H1 (cell line): Measurements from ENCODE around the gene CCDC80. TPM values are rescaled to one million over a fixed set of nuclear protein-coding genes. Genes with fewer than 3 reads are reported as not detected.

Experiments
- CTCF ChIA-PET: fragments of 300-600 bp; sonication (Branson Sonifier 250); formaldehyde crosslinking; loops from one replicate; lab custom pipeline; 2021; ENCODE audit not compliant: partially characterized antibody; lab: Charles Lee
- POLR2A ChIA-PET: fragments of 300-600 bp; sonication (Branson Sonifier 250); formaldehyde crosslinking; loops from one replicate; lab custom pipeline; 2021; ENCODE audit warnings: inconsistent platforms; ENCODE audit not compliant: partially characterized antibody; lab: Charles Lee
- DNase-seq, 2 experiments: peaks; one replicate each; pipeline versions ENCODE4 v3.0.0 to v3.0.0-alpha.2; 2010 to 2022; ENCODE audit warnings: low spot score in 2 of 2, low read depth in 1 of 2, mixed read lengths in 1 of 2
- FAIRE-seq: peaks from 2 replicates; lab custom pipeline; 2011; peaks lifted over from hg19 to GRCh38; lab: Jason Lieb, UNC
- H2AFZ ChIP-seq: 2 replicates; pipeline ENCODE4 v1.8.1; 2012; ENCODE audit warnings: low read length, inconsistent platforms
- H2AK5ac ChIP-seq: 2 replicates; pipeline ENCODE4 v1.6.1; 2013; ENCODE audit warnings: low read depth, low read length
- H2BK120ac ChIP-seq: replicated peaks from 2 replicates; pipeline ENCODE3; 2013; ENCODE audit warnings: low read depth, low read length, inconsistent platforms
- H2BK12ac ChIP-seq: 2 replicates; pipeline ENCODE4 v1.6.1; 2013; ENCODE audit warnings: low read depth, low read length
- H2BK15ac ChIP-seq: 2 replicates; pipeline ENCODE4 v1.6.1; 2013; ENCODE audit warnings: low read length
- H2BK20ac ChIP-seq: 2 replicates; pipeline ENCODE4 v1.6.1; 2013; ENCODE audit warnings: low read length
- H2BK5ac ChIP-seq: 2 replicates; pipeline ENCODE4 v1.6.1; 2013; ENCODE audit warnings: low read depth, low read length
- H3K14ac ChIP-seq: 2 replicates; pipeline ENCODE4 v1.6.1; 2013; ENCODE audit warnings: inconsistent platforms; ENCODE audit not compliant: insufficient read length
- H3K18ac ChIP-seq: 2 replicates; pipeline ENCODE4 v1.6.1; 2013; ENCODE audit warnings: low read length; ENCODE audit errors: extremely low read depth
- H3K23ac ChIP-seq: 2 replicates; pipeline ENCODE4 v1.6.1; 2013; ENCODE audit warnings: inconsistent platforms; ENCODE audit not compliant: insufficient read length
- H3K23me2 ChIP-seq: 2 replicates; pipeline ENCODE4 v1.6.1; 2013; ENCODE audit warnings: low read depth, low read length
- H3K27ac ChIP-seq: 2 replicates; pipeline ENCODE4 v1.6.1; 2011; ENCODE audit warnings: low read depth, low read length, inconsistent platforms
- H3K27me3 ChIP-seq, 4 experiments: replicated peaks in 1 of 4; 1 replicate in 1 of 4; 2 replicates in 3 of 4; pipeline versions ENCODE4 v1.6.1 to v1.8.1; 2011 to 2013; ENCODE audit warnings: low read length in 3 of 4, mild to moderate bottlenecking in 3 of 4, inconsistent platforms in 2 of 4, mixed read lengths in 2 of 4, moderate library complexity in 1 of 4; ENCODE audit not compliant: control insufficient read depth in 3 of 4, insufficient read depth in 3 of 4; ENCODE audit errors: extremely low read depth in 1 of 4
- H3K36me3 ChIP-seq, 4 experiments: 2 replicates each; pipeline versions ENCODE4 v1.6.1 to v1.8.1; 2011 to 2013; ENCODE audit warnings: mild to moderate bottlenecking in 4 of 4, low read length in 3 of 4, moderate library complexity in 2 of 4, control low read depth in 1 of 4, inconsistent platforms in 1 of 4; ENCODE audit not compliant: insufficient read depth in 4 of 4, control insufficient read depth in 2 of 4
- H3K4ac ChIP-seq: replicated peaks from 2 replicates; pipeline ENCODE3; 2013; ENCODE audit warnings: low read length, low read depth, mixed read lengths, inconsistent platforms; ENCODE audit not compliant: insufficient read length
- H3K4me1 ChIP-seq, 4 experiments: replicated peaks in 1 of 4; 1 replicate in 1 of 4; 2 replicates in 3 of 4; pipeline versions ENCODE4 v1.6.1 to v1.8.1; 2011 to 2013; ENCODE audit warnings: low read length in 3 of 4, inconsistent platforms in 2 of 4, mixed read lengths in 1 of 4; ENCODE audit not compliant: insufficient read depth in 4 of 4, control insufficient read depth in 3 of 4
- H3K4me2 ChIP-seq, 2 experiments: 2 replicates each; pipeline versions ENCODE4 v1.6.1 to v1.8.1; 2011 to 2013; ENCODE audit warnings: low read depth in 2 of 2, low read length in 2 of 2, control low read depth in 1 of 2, inconsistent platforms in 1 of 2, mild to moderate bottlenecking in 1 of 2; ENCODE audit not compliant: insufficient read depth in 1 of 2
- H3K4me3 ChIP-seq, 4 experiments: fragments of 200-600, 300-600 bp in 1 of 4; sonication (generic), shearing (Covaris generic), sonication (Bioruptor Twin) in 1 of 4; 2 replicates each; pipeline versions ENCODE4 v1.5.1 to v1.8.1; 2011 to 2016; ENCODE audit warnings: low read length in 4 of 4, low read depth in 3 of 4, control low read depth in 2 of 4, inconsistent platforms in 2 of 4, mild to moderate bottlenecking in 2 of 4, mixed read lengths in 1 of 4, moderate library complexity in 1 of 4; ENCODE audit not compliant: insufficient read depth in 2 of 4; ENCODE audit errors: extremely low read depth in 1 of 4
- H3K56ac ChIP-seq: replicated peaks from 2 replicates; pipeline ENCODE3; 2013; ENCODE audit warnings: low read depth, mild to moderate bottlenecking, mixed read lengths, low read length, inconsistent platforms; ENCODE audit not compliant: insufficient read length
- H3K79me1 ChIP-seq: 2 replicates; pipeline ENCODE4 v1.6.1; 2013; ENCODE audit warnings: low read depth, low read length, control low read depth
- H3K79me2 ChIP-seq, 2 experiments: 2 replicates each; pipeline versions ENCODE4 v1.6.1 to v1.8.1; 2012 to 2013; ENCODE audit warnings: low read length in 2 of 2, mild to moderate bottlenecking in 2 of 2, inconsistent platforms in 1 of 2; ENCODE audit not compliant: insufficient read depth in 2 of 2, control insufficient read depth in 1 of 2
- H3K9ac ChIP-seq, 4 experiments: replicated peaks in 1 of 4; 1 replicate in 1 of 4; 2 replicates in 3 of 4; pipeline versions ENCODE4 v1.6.1 to v1.8.1; 2011 to 2013; ENCODE audit warnings: low read depth in 3 of 4, low read length in 3 of 4, control low read depth in 2 of 4, mild to moderate bottlenecking in 2 of 4, moderate library complexity in 2 of 4, inconsistent platforms in 1 of 4; ENCODE audit errors: extremely low read depth in 1 of 4
- H3K9me3 ChIP-seq, 2 experiments: 2 replicates each; pipeline versions ENCODE4 v1.6.1 to v1.8.1; 2012 to 2013; ENCODE audit warnings: mild to moderate bottlenecking in 2 of 2, moderate library complexity in 2 of 2, control low read depth in 1 of 2, inconsistent platforms in 1 of 2, low read depth in 1 of 2, low read length in 1 of 2, mixed read lengths in 1 of 2; ENCODE audit not compliant: insufficient read depth in 2 of 2
- H4K20me1 ChIP-seq, 2 experiments: replicated peaks in 1 of 2; 2 replicates each; pipeline versions ENCODE3 to v1.8.1; 2011 to 2013; ENCODE audit warnings: inconsistent platforms in 2 of 2, low read length in 2 of 2, mild to moderate bottlenecking in 1 of 2; ENCODE audit not compliant: insufficient read depth in 2 of 2, control insufficient read depth in 1 of 2
- H4K5ac ChIP-seq: 2 replicates; pipeline ENCODE4 v1.6.1; 2013; ENCODE audit warnings: low read length, low read depth, mixed read lengths, inconsistent platforms; ENCODE audit not compliant: insufficient read length
- H4K8ac ChIP-seq: 2 replicates; pipeline ENCODE4 v1.8.0; 2013; ENCODE audit warnings: mild to moderate bottlenecking, moderate library complexity, low read length, inconsistent platforms; ENCODE audit not compliant: insufficient read depth; ENCODE audit errors: extremely low read depth
- H4K91ac ChIP-seq: replicated peaks from 2 replicates; pipeline ENCODE3; 2013; ENCODE audit warnings: low read length, mixed read lengths, inconsistent platforms; ENCODE audit not compliant: insufficient read length
- EGR1 ChIP-seq: IDR thresholded peaks from 2 replicates; pipeline ENCODE4 v1.6.1; 2011; ENCODE audit warnings: low read depth, low read length, borderline replicate concordance
- MAFK ChIP-seq: IDR thresholded peaks from 2 replicates; pipeline ENCODE4 v1.6.1; 2012; ENCODE audit warnings: low read depth, mild to moderate bottlenecking, improper control_type of control experiment, low read length
- SP1 ChIP-seq: IDR thresholded peaks from 2 replicates; pipeline ENCODE4 v1.6.1; 2011; ENCODE audit warnings: low read depth, low read length
- SP4 ChIP-seq: IDR thresholded peaks from 2 replicates; pipeline ENCODE4 v1.6.1; 2012; ENCODE audit warnings: low read length, inconsistent platforms
- TAF1 ChIP-seq: IDR thresholded peaks from 2 replicates; pipeline ENCODE4 v1.6.1; 2011; ENCODE audit warnings: mild to moderate bottlenecking, low read depth, low read length
- ZNF274 ChIP-seq: IDR thresholded peaks from 2 replicates; pipeline ENCODE4 v1.7.0; 2012; ENCODE audit warnings: low read length, borderline replicate concordance; ENCODE audit errors: extremely low read depth
- WGBS, 2 experiments: shearing (Covaris generic) in 1 of 2; methylation state at CpG; one replicate each; pipeline versions ENCODE4 v1.1.6 to v1.1.7; 2013 to 2015; ENCODE audit warnings: low lambda C conversion rate in 2 of 2, mixed read lengths in 2 of 2, inconsistent platforms in 1 of 2, low coverage in 1 of 2, missing lambda C conversion rate in 1 of 2; ENCODE audit not compliant: insufficient replicate concordance in 2 of 2, insufficient coverage in 1 of 2, insufficient read length in 1 of 2; ENCODE audit errors: extremely low coverage in 1 of 2, missing lambda C conversion rate in 1 of 2; 5-methylcytosine and 5-hydroxymethylcytosine counted together
- polyA plus RNA-seq, 7 experiments: library from polyadenylated mRNA; depleted of rRNA in 3 of 7; stranded (reverse) in 5 of 7; unstranded in 2 of 7; fragments of >200 nt in 5 of 7; fragments of 200-250 nt in 2 of 7; gene quantifications; 1 replicate in 5 of 7; 2 replicates in 1 of 7; 4 replicates in 1 of 7; pipeline versions ENCODE4 v1.2.1 to v1.2.3, GENCODE V29; 2011 to 2013; ENCODE audit warnings: missing spikeins in 2 of 7, mixed read lengths in 2 of 7
- total RNA-seq: library from RNA; stranded (reverse); fragmentation: NEBNext Ultra II Directional; extraction: Animal tissue kit (Norgen Biotek cat#: 25700); gene quantifications from 2 replicates; pipeline ENCODE4 v1.2.1, GENCODE V29; 2021
- TF ChIP-seq, protein P1 (sequence below): IDR thresholded peaks from 2 replicates; pipeline ENCODE4 v1.6.1; 2012; ENCODE audit warnings: low read length, inconsistent platforms

The CCDC80 gene
- total and polyA plus RNA-seq, 2 of the 8 experiments (the other 6 are each of a cell fraction or from before 2014, with no cell fraction given), result 1.1 to 12.9 TPM

DNA sequence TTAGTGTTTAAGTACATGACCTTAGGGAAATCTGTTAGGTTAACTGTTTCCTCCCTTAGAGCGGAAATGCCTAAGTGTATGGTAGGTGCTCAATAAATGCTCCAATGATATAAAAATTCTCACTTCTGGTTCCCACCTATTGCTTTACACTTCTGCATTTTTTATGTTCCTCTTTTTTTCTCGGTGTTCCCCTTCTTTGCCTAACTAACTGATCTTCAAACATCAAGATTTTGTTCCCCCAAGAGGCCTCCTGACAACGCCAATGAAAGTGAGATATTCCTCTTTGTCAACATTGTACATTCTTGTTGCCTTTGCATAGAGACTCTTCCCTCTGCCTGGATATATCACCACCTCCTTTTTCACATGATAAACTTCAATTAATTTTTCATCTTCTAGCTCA, 61.7 kb downstream of the CCDC80 start:
- H2BK20ac ChIP-seq, result no peak overlapping the region
- H3K23me2 ChIP-seq, result no peaks in the 10 kb centered on the region
- POLR2A ChIA-PET, result interaction anchor here (0.8 to 1.6 kb wide), 3 partner anchors 16 to 62 kb away, joined by 3 read pairs; partner anchors contain the start of genes ATG3 and SLC35A5
- no peak overlapping the region for H2BK15ac ChIP-seq
- H4K5ac ChIP-seq, result no peak overlapping the region
- peaks cover 0 to 43% (median 5%) of the 10 kb centered on the region in 4 experiments; a peak in 4 of 8 replicates for H3K36me3 ChIP-seq
- H3K4me3 ChIP-seq, result no peak overlapping the region
- no peaks in the 10 kb centered on the region for H4K20me1 ChIP-seq
- FAIRE-seq (no peak), DNase-seq (no peak)
- no peak overlapping the region for H2BK12ac ChIP-seq
- H4K8ac ChIP-seq, result no peak overlapping the region
- H3K56ac ChIP-seq, result no peak overlapping the region
- H2AFZ ChIP-seq, result no peak overlapping the region
- no peak overlapping the region for H3K9ac ChIP-seq
- H4K91ac ChIP-seq, result no peak overlapping the region
- CTCF ChIA-PET, result interaction anchor here (0.8 to 2.3 kb wide), 8 partner anchors 35 to 401 kb away, joined by 3 to 8 read pairs (median 4); partner anchors contain the start of gene SLC9C1
- H2BK5ac ChIP-seq, result no peak overlapping the region
- H3K4ac ChIP-seq, result no peak overlapping the region
- no peak overlapping the region for H3K4me2 ChIP-seq
- H2BK120ac ChIP-seq, result no peak overlapping the region
- no peak overlapping the region for H2AK5ac ChIP-seq
- no peak overlapping the region for H3K23ac ChIP-seq
- 92% methylated on average over 3 of the region's 3 CpGs; no CpG with 5 or more reads in 1 of the 2 experiments for WGBS, 2 experiments
- no peak overlapping the region for H3K14ac ChIP-seq
- no peak overlapping the region for H3K18ac ChIP-seq
- TF ChIP-seq MAFK (no peak), SP1 (no peak), TAF1 (no peak), EGR1 (no peak), SP4 (no peak), ZNF274 (no peak)
- TF ChIP-seq, protein P1, sequence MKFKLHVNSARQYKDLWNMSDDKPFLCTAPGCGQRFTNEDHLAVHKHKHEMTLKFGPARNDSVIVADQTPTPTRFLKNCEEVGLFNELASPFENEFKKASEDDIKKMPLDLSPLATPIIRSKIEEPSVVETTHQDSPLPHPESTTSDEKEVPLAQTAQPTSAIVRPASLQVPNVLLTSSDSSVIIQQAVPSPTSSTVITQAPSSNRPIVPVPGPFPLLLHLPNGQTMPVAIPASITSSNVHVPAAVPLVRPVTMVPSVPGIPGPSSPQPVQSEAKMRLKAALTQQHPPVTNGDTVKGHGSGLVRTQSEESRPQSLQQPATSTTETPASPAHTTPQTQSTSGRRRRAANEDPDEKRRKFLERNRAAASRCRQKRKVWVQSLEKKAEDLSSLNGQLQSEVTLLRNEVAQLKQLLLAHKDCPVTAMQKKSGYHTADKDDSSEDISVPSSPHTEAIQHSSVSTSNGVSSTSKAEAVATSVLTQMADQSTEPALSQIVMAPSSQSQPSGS, result no peak
- no peaks in the 10 kb centered on the region for H3K79me2 ChIP-seq
- no peak overlapping the region for H3K27ac ChIP-seq
- H3K27me3 ChIP-seq, result no peaks in the 10 kb centered on the region
- no peaks in the 10 kb centered on the region for H3K79me1 ChIP-seq
- H3K4me1 ChIP-seq, result no peaks in the 10 kb centered on the region; a peak in 1 of 7 replicates
- no peaks in the 10 kb centered on the region for H3K9me3 ChIP-seq
